ENCODE results near the gene SCN3A.

GRCh38 chr2:165044505-165045303 is 159.1 kb downstream of the SCN3A start:
- TF ChIP-seq POLR2A (IDR thresholded peaks at IDR 0.05; ENCODE audit: low read depth, low read length): no peak
- no peak for TF ChIP-seq TAF1 (IDR thresholded peaks at IDR 0.05; ENCODE audit: borderline replicate concordance, low read depth, low read length)
- no peak for TF ChIP-seq POLR2AphosphoS5 (IDR thresholded peaks at IDR 0.05; ENCODE audit: low read depth, low read length)
